Measurements from ENCODE around the gene STX3. TPM values are rescaled to one million over a fixed set of nuclear protein-coding genes. Genes with fewer than 3 reads are reported as not detected.
"Not testable (repeated sequence)": the region's sequence is repeated elsewhere in the genome, so short reads cannot be mapped to it uniquely, and the experiment has no call there.

The STX3 gene
- total RNA-seq, 2 donors from 2014 or later, result 10.3 to 18.1 TPM

GRCh38 chr11:59812220-59812619 lies 57.0 kb downstream of the STX3 start:
- Histone ChIP-seq H3K27ac (no peak overlapping the region), H3K4me1 (peaks cover 0 to 12% of the 10 kb centered on the region in 2 donors), H3K36me3 (peaks cover 6% of the 10 kb centered on the region), H3K27me3 (no peaks in the 10 kb centered on the region), H3K9me3 (no peaks in the 10 kb centered on the region), H3K4me3 (no peak overlapping the region)
- DNase-seq (ENCODE audit: low spot score), result no peak
- TF ChIP-seq CTCF (IDR thresholded peaks at IDR 0.05), result no peak

GRCh38 chr11:59813364-59813763 lies 58.2 kb downstream of the STX3 start:
- peaks cover 0 to 12% of the 10 kb centered on the region in 2 donors for H3K4me1 ChIP-seq
- H3K27ac ChIP-seq, result no peak overlapping the region
- DNase-seq (ENCODE audit: low spot score), result no peak
- no peaks in the 10 kb centered on the region for H3K27me3 ChIP-seq
- H3K36me3 ChIP-seq, result no peaks in the 10 kb centered on the region
- no peaks in the 10 kb centered on the region for H3K9me3 ChIP-seq
- H3K4me3 ChIP-seq, result no peak overlapping the region
- TF ChIP-seq CTCF (IDR thresholded peaks at IDR 0.05), result no peak

- TF ChIP-seq CTCF (IDR thresholded peaks at IDR 0.05), result no peak
Observed at GRCh38 chr11:59814021-59814420, 58.8 kb downstream of the STX3 start.

GRCh38 chr11:59815754-59816153 lies 60.6 kb downstream of the STX3 start:
- DNase-seq (ENCODE audit: low spot score), result no peak
- no peak for TF ChIP-seq CTCF (IDR thresholded peaks at IDR 0.05)

More at GRCh38 chr11:59814021-59814420, 58.8 kb downstream of the STX3 start:
- Histone ChIP-seq H3K9me3 (no peaks in the 10 kb centered on the region), H3K27me3 (no peaks in the 10 kb centered on the region), H3K4me3 (no peak overlapping the region), H3K27ac (no peak overlapping the region), H3K36me3 (no peaks in the 10 kb centered on the region), H3K4me1 (peaks cover 0 to 12% of the 10 kb centered on the region in 2 donors)
- DNase-seq (ENCODE audit: low spot score), result no peak

GRCh38 chr11:59816434-59816833 lies 61.3 kb downstream of the STX3 start:
- H3K27ac ChIP-seq; H3K27me3 ChIP-seq; H3K4me3 ChIP-seq; H3K4me1 ChIP-seq; H3K9me3 ChIP-seq; H3K36me3 ChIP-seq; DNase-seq (ENCODE audit: low spot score): not testable (repeated sequence)

More at GRCh38 chr11:59815754-59816153, 60.6 kb downstream of the STX3 start:
- H3K27me3 ChIP-seq, result no peaks in the 10 kb centered on the region
- no peak overlapping the region for H3K4me3 ChIP-seq
- peaks cover 0 to 4% of the 10 kb centered on the region in 2 donors for H3K4me1 ChIP-seq
- H3K27ac ChIP-seq, result no peak overlapping the region
- no peaks in the 10 kb centered on the region for H3K9me3 ChIP-seq
- no peaks in the 10 kb centered on the region for H3K36me3 ChIP-seq

GRCh38 chr11:59818572-59818971 lies 63.4 kb downstream of the STX3 start:
- no peak for TF ChIP-seq CTCF (IDR thresholded peaks at IDR 0.05)
- Histone ChIP-seq H3K4me3 (no peak overlapping the region), H3K4me1 (no peaks in the 10 kb centered on the region), H3K27me3 (no peaks in the 10 kb centered on the region), H3K36me3 (no peaks in the 10 kb centered on the region), H3K9me3 (no peaks in the 10 kb centered on the region), H3K27ac (no peak overlapping the region)
- DNase-seq (ENCODE audit: low spot score), result no peak

Data from right atrium auricular region (tissue), 2 donors.